BE2C (cell line): ENCODE data around the gene HBA2.

Experiments
- DNase-seq: peaks from one replicate; pipeline ENCODE4 v3.0.0-alpha.2; 2020
- H3K27me3 ChIP-seq: fragments of 250-450 bp; sonication (Bioruptor Pico); 2 replicates; pipeline ENCODE4 v1.5.1; 2020; ENCODE audit warnings: mild to moderate bottlenecking
- H3K36me3 ChIP-seq: fragments of 250-450 bp; sonication (Bioruptor Pico); 2 replicates; pipeline ENCODE4 v1.5.1; 2020; ENCODE audit warnings: mild to moderate bottlenecking
- H3K4me1 ChIP-seq: fragments of 250-450 bp; sonication (Bioruptor Pico); 2 replicates; pipeline ENCODE4 v1.5.1; 2020
- H3K4me3 ChIP-seq: 2 replicates; pipeline ENCODE4 v1.5.1; 2011; ENCODE audit warnings: low read depth, low read length
- H3K9me3 ChIP-seq: fragments of 250-450 bp; sonication (Bioruptor Pico); 2 replicates; pipeline ENCODE4 v1.5.1; 2020
- CTCF ChIP-seq: IDR thresholded peaks from 2 replicates; pipeline ENCODE4 v1.5.1; 2012; ENCODE audit warnings: mild to moderate bottlenecking, low read depth, low read length

HBA2 gene

GRCh38 chr16:164827-165538, 7.7 kb upstream of the HBA2 start:
- H3K27me3 ChIP-seq = peaks cover 35% of the 10 kb centered on the region
- DNase-seq = no peak
- H3K4me3 ChIP-seq = peak overlapping the region; percentile 38
- H3K9me3 ChIP-seq = no peaks in the 10 kb centered on the region
- no peaks in the 10 kb centered on the region for H3K36me3 ChIP-seq
- H3K4me1 ChIP-seq = peaks cover 5% of the 10 kb centered on the region
- no peak for TF ChIP-seq CTCF

DNA sequence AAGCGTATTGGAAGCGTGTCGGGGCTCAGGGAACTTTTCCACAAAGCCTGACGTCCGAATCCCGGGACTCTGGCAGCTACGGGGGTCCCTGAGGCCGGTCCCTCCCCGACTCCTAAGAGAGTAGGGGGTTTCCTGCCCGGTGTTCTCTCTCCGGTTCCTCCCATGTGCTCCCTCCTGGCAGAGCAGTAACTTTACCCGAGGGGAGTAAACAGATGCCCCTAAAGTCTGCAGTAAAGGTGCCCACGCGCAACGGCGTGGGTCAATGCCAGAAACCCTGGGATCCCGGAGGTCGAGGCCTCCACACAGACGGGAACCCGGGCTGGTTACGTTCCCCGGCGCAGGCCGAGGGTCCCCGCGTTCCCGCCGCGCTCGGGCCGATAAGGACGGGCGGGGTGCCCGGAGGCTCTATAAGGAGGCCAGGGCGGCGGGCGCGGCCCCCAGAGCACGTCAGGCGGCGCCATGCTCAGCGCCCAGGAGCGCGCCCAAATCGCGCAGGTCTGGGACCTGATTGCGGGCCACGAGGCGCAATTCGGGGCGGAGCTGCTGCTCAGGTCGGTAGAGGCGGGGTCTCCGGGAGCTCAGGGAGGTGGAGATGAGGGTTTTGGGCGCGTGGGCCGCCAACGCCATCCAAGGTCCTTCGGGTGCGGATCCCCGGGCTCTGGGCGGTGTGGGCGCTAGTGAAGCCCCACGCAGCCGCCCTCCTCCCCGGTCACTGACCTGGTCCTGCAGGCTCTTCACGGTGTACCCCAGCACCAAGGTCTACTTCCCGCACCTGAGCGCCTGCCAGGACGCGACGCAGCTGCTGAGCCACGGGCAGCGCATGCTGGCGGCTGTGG, 6.9 kb upstream of the HBA2 start, which contains the start of gene HBM:
Gene HBM, plus strand, starts transcription at position 440 of the 836 bp plus-strand sequence. Its CDS starts 20 bp downstream, at position 460.
- peaks cover 40% of the 10 kb centered on the region for H3K27me3 ChIP-seq
- H3K4me1 ChIP-seq = peaks cover 5% of the 10 kb centered on the region
- H3K36me3 ChIP-seq = no peaks in the 10 kb centered on the region
- no peaks in the 10 kb centered on the region for H3K9me3 ChIP-seq
- DNase-seq = no peak
- no peak for TF ChIP-seq CTCF
- H3K4me3 ChIP-seq = peak within 1 kb of the TSS; percentile 38

- DNase-seq = no peak
- Histone ChIP-seq H3K4me1 (peaks cover 5% of the 10 kb centered on the region), H3K36me3 (no peaks in the 10 kb centered on the region), H3K9me3 (no peaks in the 10 kb centered on the region), H3K27me3 (peaks cover 46% of the 10 kb centered on the region), H3K4me3 (no peak overlapping the region)
- TF ChIP-seq CTCF = no peak
These were observed 6.1 kb upstream of the HBA2 start for GRCh38 chr16:166375-167121.

- Histone ChIP-seq H3K4me3 (no peak overlapping the region), H3K4me1 (peaks cover 5% of the 10 kb centered on the region), H3K27me3 (peaks cover 51% of the 10 kb centered on the region), H3K9me3 (no peaks in the 10 kb centered on the region), H3K36me3 (no peaks in the 10 kb centered on the region)
- TF ChIP-seq CTCF = no peak
- no peak for DNase-seq
These were observed 5.5 kb upstream of the HBA2 start for GRCh38 chr16:167122-167690.

DNA sequence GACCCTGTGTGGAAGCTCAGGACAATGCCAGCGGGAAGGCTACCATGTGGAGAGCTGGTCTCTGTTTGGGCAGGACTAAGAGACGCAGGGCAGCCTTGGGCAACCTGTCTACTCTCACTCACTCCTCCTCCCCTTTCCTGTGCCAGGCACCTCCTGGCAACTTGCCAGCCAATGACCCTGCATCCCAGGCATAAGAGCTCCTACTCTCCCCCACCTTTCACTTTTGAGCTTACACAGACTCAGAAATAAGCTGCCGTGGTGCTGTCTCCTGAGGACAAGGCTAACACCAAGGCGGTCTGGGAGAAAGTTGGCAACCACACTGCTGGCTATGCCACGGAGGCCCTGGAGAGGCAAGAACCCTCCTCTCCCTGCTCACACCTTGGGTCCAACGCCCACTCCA, 4.3 kb upstream of the HBA2 start:
- no peak for TF ChIP-seq CTCF
- Histone ChIP-seq H3K27me3 (peaks cover 54% of the 10 kb centered on the region), H3K36me3 (no peaks in the 10 kb centered on the region), H3K4me1 (peaks cover 5% of the 10 kb centered on the region), H3K9me3 (no peaks in the 10 kb centered on the region), H3K4me3 (no peak overlapping the region)
- DNase-seq = peak; percentile 42
